Activated naive CD4-positive, alpha-beta T cell treated with anti-CD3 and anti-CD28 coated beads, Interleukin-2, amount 10 ng/mL, durations not matched to agents 7 days and 5 days (primary cell): ENCODE data around the gene PCGF3.
"Not testable (repeated sequence)": the region's sequence is repeated elsewhere in the genome, so short reads cannot be mapped to it uniquely, and the experiment has no call there.

Source experiments
- CTCF ChIA-PET: fragments of 350-600 bp; sonication (Branson Sonifier 250); formaldehyde crosslinking; loops from one replicate; lab custom pipeline; 2021; ENCODE audit warnings: antibody characterized with exemption; lab: Charles Lee
- DNase-seq: peaks from one replicate; pipeline ENCODE4 v3.0.0-alpha.2; 2020
- H3K27ac Mint-ChIP-seq: one replicate; pipeline ENCODE4 v1.8.0; 2021; ENCODE audit warnings: mild to moderate bottlenecking, moderate library complexity, mixed read lengths
- H3K27me3 Mint-ChIP-seq: one replicate; pipeline ENCODE4 v1.8.0; 2021; ENCODE audit warnings: mild to moderate bottlenecking, mixed read lengths
- H3K36me3 Mint-ChIP-seq: one replicate; pipeline ENCODE4 v1.8.0; 2021; ENCODE audit warnings: mixed read lengths
- H3K4me1 Mint-ChIP-seq: one replicate; pipeline ENCODE4 v1.8.0; 2021; ENCODE audit warnings: mixed read lengths
- H3K4me3 Mint-ChIP-seq: one replicate; pipeline ENCODE4 v1.8.0; 2021; ENCODE audit warnings: mild to moderate bottlenecking, moderate library complexity, mixed read lengths
- H3K9me3 Mint-ChIP-seq: one replicate; pipeline ENCODE4 v1.8.0; 2021; ENCODE audit warnings: mixed read lengths

PCGF3 gene

GRCh38 chr4:801436-802124 is 95.9 kb downstream of the PCGF3 start:
- Mint-ChIP-seq H3K27ac (no peak overlapping the region), H3K36me3 (no peaks in the 10 kb centered on the region), H3K4me1 (peaks cover 22% of the 10 kb centered on the region), H3K27me3 (peaks cover 24% of the 10 kb centered on the region), H3K9me3 (peaks cover 9% of the 10 kb centered on the region), H3K4me3 (no peak overlapping the region)
- CTCF ChIA-PET, result no interaction called here
- DNase-seq, result no peak

- Mint-ChIP-seq H3K27me3 (peaks cover 23% of the 10 kb centered on the region), H3K9me3 (peaks cover 9% of the 10 kb centered on the region), H3K36me3 (no peaks in the 10 kb centered on the region), H3K27ac (no peak overlapping the region), H3K4me1 (peaks cover 15% of the 10 kb centered on the region), H3K4me3 (no peak overlapping the region)
- CTCF ChIA-PET, result interaction anchor here (0.7 kb wide), 1 partner anchor 171 kb away, joined by 3 read pairs; no protein-coding TSS in a partner anchor
- DNase-seq, result no peak
Measured at GRCh38 chr4:803884-804283, 98.3 kb downstream of the PCGF3 start.

GRCh38 chr4:804804-805203 is 99.2 kb downstream of the PCGF3 start:
- Mint-ChIP-seq H3K36me3 (no peaks in the 10 kb centered on the region), H3K27ac (no peak overlapping the region), H3K4me3 (no peak overlapping the region), H3K27me3 (peaks cover 28% of the 10 kb centered on the region), H3K4me1 (peaks cover 7% of the 10 kb centered on the region), H3K9me3 (peaks cover 9% of the 10 kb centered on the region)
- no peak for DNase-seq
- CTCF ChIA-PET, result no interaction called here

- DNase-seq, H3K27ac Mint-ChIP-seq, CTCF ChIA-PET, H3K9me3 Mint-ChIP-seq, H3K4me1 Mint-ChIP-seq, H3K4me3 Mint-ChIP-seq, H3K36me3 Mint-ChIP-seq: not testable (repeated sequence)
- H3K27me3 Mint-ChIP-seq, result peaks cover 40% of the 10 kb centered on the region
Measured at GRCh38 chr4:806979-807378, 101.3 kb downstream of the PCGF3 start.

GRCh38 chr4:807792-808191 is 102.2 kb downstream of the PCGF3 start:
- Mint-ChIP-seq H3K4me3 (no peak overlapping the region), H3K36me3 (no peaks in the 10 kb centered on the region)

GRCh38 chr4:808860-809570 is 103.4 kb downstream of the PCGF3 start:
- Mint-ChIP-seq H3K36me3 (no peaks in the 10 kb centered on the region), H3K4me3 (no peak overlapping the region), H3K9me3 (peaks cover 6% of the 10 kb centered on the region), H3K27me3 (peaks cover 56% of the 10 kb centered on the region), H3K27ac (peak overlapping the region; percentile 38), H3K4me1 (no peaks in the 10 kb centered on the region)
- DNase-seq, result no peak
- CTCF ChIA-PET, result no interaction called here

More at GRCh38 chr4:807792-808191, 102.2 kb downstream of the PCGF3 start:
- peaks cover 6% of the 10 kb centered on the region for H3K9me3 Mint-ChIP-seq
- CTCF ChIA-PET, result no interaction called here
- peaks cover 48% of the 10 kb centered on the region for H3K27me3 Mint-ChIP-seq
- no peak overlapping the region for H3K27ac Mint-ChIP-seq
- no peaks in the 10 kb centered on the region for H3K4me1 Mint-ChIP-seq
- DNase-seq, result no peak

- Mint-ChIP-seq H3K36me3 (no peaks in the 10 kb centered on the region), H3K27ac (no peak overlapping the region), H3K4me3 (no peak overlapping the region), H3K9me3 (no peaks in the 10 kb centered on the region), H3K4me1 (no peaks in the 10 kb centered on the region), H3K27me3 (peaks cover 76% of the 10 kb centered on the region)
- no peak for DNase-seq
- CTCF ChIA-PET, result no interaction called here
Measured at GRCh38 chr4:813900-814299, 108.3 kb downstream of the PCGF3 start.

- no peaks in the 10 kb centered on the region for H3K9me3 Mint-ChIP-seq
- peaks cover 73% of the 10 kb centered on the region for H3K27me3 Mint-ChIP-seq
- no peak for DNase-seq
- H3K4me3 Mint-ChIP-seq, result no peak overlapping the region
- no peaks in the 10 kb centered on the region for H3K36me3 Mint-ChIP-seq
- CTCF ChIA-PET, result no interaction called here
- no peaks in the 10 kb centered on the region for H3K4me1 Mint-ChIP-seq
- H3K27ac Mint-ChIP-seq, result no peak overlapping the region
Measured at GRCh38 chr4:814312-814850, 108.7 kb downstream of the PCGF3 start.

GRCh38 chr4:815464-816146 is 110.0 kb downstream of the PCGF3 start:
- Mint-ChIP-seq H3K4me3 (no peak overlapping the region), H3K36me3 (no peaks in the 10 kb centered on the region), H3K9me3 (no peaks in the 10 kb centered on the region), H3K4me1 (no peaks in the 10 kb centered on the region), H3K27me3 (peaks cover 77% of the 10 kb centered on the region), H3K27ac (no peak overlapping the region)
- CTCF ChIA-PET, result no interaction called here
- DNase-seq, result no peak

GRCh38 chr4:818106-818921 is 112.7 kb downstream of the PCGF3 start:
- H3K9me3 Mint-ChIP-seq, result no peaks in the 10 kb centered on the region
- CTCF ChIA-PET, result interaction anchor here (0.6 kb wide), 2 partner anchors 203 to 574 kb away, joined by 3 read pairs; no protein-coding TSS in a partner anchor
- H3K4me3 Mint-ChIP-seq, result no peak overlapping the region
- no peaks in the 10 kb centered on the region for H3K36me3 Mint-ChIP-seq
- no peak for DNase-seq
- no peaks in the 10 kb centered on the region for H3K4me1 Mint-ChIP-seq
- H3K27me3 Mint-ChIP-seq, result peaks cover 75% of the 10 kb centered on the region
- no peak overlapping the region for H3K27ac Mint-ChIP-seq

GRCh38 chr4:819401-820229 is 114.0 kb downstream of the PCGF3 start:
- no peaks in the 10 kb centered on the region for H3K4me1 Mint-ChIP-seq
- H3K4me3 Mint-ChIP-seq, result no peak overlapping the region
- H3K36me3 Mint-ChIP-seq, result no peaks in the 10 kb centered on the region
- CTCF ChIA-PET, result no interaction called here
- no peak overlapping the region for H3K27ac Mint-ChIP-seq
- no peak for DNase-seq
- no peaks in the 10 kb centered on the region for H3K9me3 Mint-ChIP-seq
- H3K27me3 Mint-ChIP-seq, result peaks cover 75% of the 10 kb centered on the region
